Stimulated activated CD8-positive, alpha-beta memory T cell treated with anti-CD3 and anti-CD28 coated beads, Interleukin-4, amount 100 ng/mL, for 4 hours (primary cell): ENCODE measurements around the gene ARL6.

ENCODE experiments used
- DNase-seq, 2 donors: peaks; one replicate each; pipeline ENCODE4 v3.0.0-alpha.2; 2020; ENCODE audit warnings: low read depth in 2 of 2, low spot score in 1 of 2

Gene ARL6

GRCh38 chr3:97764407-97765238 is at the start of gene ARL6:
TSS of gene ARL6 (plus strand) at chr3:97764758. CDS start at chr3:97768108, 3,350 bp downstream.
- peak; percentile 50 to 51 for DNase-seq

GRCh38 chr3:97719156-97719821 is 45.3 kb upstream of the ARL6 start:
- peak; percentile 23 to 24 for DNase-seq

GRCh38 chr3:97720417-97720816 is 44.1 kb upstream of the ARL6 start:
- DNase-seq, result no peak

GRCh38 chr3:97721446-97721845 is 43.1 kb upstream of the ARL6 start:
- DNase-seq, result no peak

GRCh38 chr3:97736928-97737327 is 27.6 kb upstream of the ARL6 start:
- DNase-seq, result no peak

- DNase-seq, result no peak
These were observed 25.8 kb upstream of the ARL6 start for GRCh38 chr3:97738761-97739160.

- no peak for DNase-seq
These were observed 22.5 kb upstream of the ARL6 start for GRCh38 chr3:97742036-97742435.

GRCh38 chr3:97744289-97744688 is 20.3 kb upstream of the ARL6 start:
- DNase-seq, result no peak

GRCh38 chr3:97763586-97764406 is 762 bp upstream of the ARL6 start:
- DNase-seq, result no peak

- no peak for DNase-seq
These were observed 778 bp downstream of the ARL6 start for GRCh38 chr3:97765336-97765735.

GRCh38 chr3:97772926-97773325 is 8.4 kb downstream of the ARL6 start:
- DNase-seq, result no peak

- DNase-seq, result no peak
These were observed 13.6 kb downstream of the ARL6 start for GRCh38 chr3:97778152-97778551.

GRCh38 chr3:97793420-97794019 is 29.0 kb downstream of the ARL6 start:
- no peak for DNase-seq

GRCh38 chr3:97795951-97796350 is 31.4 kb downstream of the ARL6 start:
- no peak for DNase-seq

- DNase-seq, result no peak
These were observed 39.9 kb downstream of the ARL6 start for GRCh38 chr3:97804471-97804870.

GRCh38 chr3:97810779-97811390 is 46.3 kb downstream of the ARL6 start:
- no peak for DNase-seq

- no peak for DNase-seq
These were observed 50.8 kb downstream of the ARL6 start for GRCh38 chr3:97815149-97815917.

- no peak for DNase-seq
These were observed 52.3 kb downstream of the ARL6 start for GRCh38 chr3:97816811-97817210.

- no peak for DNase-seq
These were observed 53.4 kb downstream of the ARL6 start for GRCh38 chr3:97817965-97818364.

GRCh38 chr3:97820780-97821179 is 56.2 kb downstream of the ARL6 start:
- DNase-seq, result no peak
